Neural cell (in vitro differentiated cells): ENCODE results near the gene SLC25A23. TPM values are rescaled to one million over a fixed set of nuclear protein-coding genes. Genes with fewer than 3 reads are reported as not detected.

ENCODE experiments used
- H2AFZ ChIP-seq: fragments of 200-600, 300-800 bp; sonication (generic), shearing (Covaris generic); 2 replicates; pipeline ENCODE4 v1.6.0; 2014; ENCODE audit warnings: low read depth, mild to moderate bottlenecking, antibody characterized with exemption, low read length, moderate library complexity
- H3F3A ChIP-seq: fragments of 200-600 bp; shearing (Covaris generic); 2 replicates; pipeline ENCODE4 v1.6.1; 2016; ENCODE audit warnings: mild to moderate bottlenecking, moderate library complexity, mixed read lengths, antibody characterized with exemption, low read length; ENCODE audit not compliant: insufficient read depth, poor library complexity, severe bottlenecking
- H3K27ac ChIP-seq: fragments of 200-600, 300-800 bp; sonication (generic), shearing (Covaris generic); 2 replicates; pipeline ENCODE4 v1.5.1; 2014; ENCODE audit warnings: mild to moderate bottlenecking, low read length, moderate library complexity
- H3K27me3 ChIP-seq: fragments of 300-800, 200-600 bp; sonication (generic), shearing (Covaris generic); 2 replicates; pipeline ENCODE4 v1.6.0; 2014; ENCODE audit warnings: mild to moderate bottlenecking, low read depth, low read length, moderate library complexity; ENCODE audit not compliant: insufficient read depth
- H3K36me3 ChIP-seq: fragments of 300-800, 200-600 bp; sonication (generic), shearing (Covaris generic); 2 replicates; pipeline ENCODE4 v1.5.1; 2014; ENCODE audit warnings: mild to moderate bottlenecking, antibody characterized with exemption, low read length, moderate library complexity; ENCODE audit not compliant: insufficient read depth
- H3K4me2 ChIP-seq: fragments of 300-800, 200-600 bp; sonication (generic), shearing (Covaris generic); 2 replicates; pipeline ENCODE4 v1.6.0; 2014; ENCODE audit warnings: mild to moderate bottlenecking, low read length
- H3K4me3 ChIP-seq: fragments of 300-800, 200-600 bp; sonication (generic), shearing (Covaris generic); 2 replicates; pipeline ENCODE4 v1.5.1; 2014; ENCODE audit warnings: mild to moderate bottlenecking, low read length, moderate library complexity
- H3K79me2 ChIP-seq: fragments of 200-600 bp; shearing (Covaris generic); replicated peaks from 2 replicates; pipeline ENCODE4 v1.6.0; 2014; ENCODE audit warnings: mild to moderate bottlenecking, low read length, moderate library complexity; ENCODE audit not compliant: insufficient read depth
- H3K9ac ChIP-seq: fragments of 300-800, 200-600 bp; sonication (generic), shearing (Covaris generic); 2 replicates; pipeline ENCODE4 v1.6.1; 2016; ENCODE audit warnings: mild to moderate bottlenecking, low read length, mixed read lengths
- H3K9me2 ChIP-seq: fragments of 200-600 bp; shearing (Covaris generic); 2 replicates; pipeline ENCODE4 v1.6.1; 2016; ENCODE audit warnings: mild to moderate bottlenecking, low read length, mixed read lengths; ENCODE audit not compliant: insufficient read depth
- H3K9me3 ChIP-seq: fragments of 200-600, 300-800 bp; sonication (generic), shearing (Covaris generic); 2 replicates; pipeline ENCODE4 v1.6.1; 2016; ENCODE audit warnings: mild to moderate bottlenecking, mixed run types, low read length, moderate library complexity, mixed read lengths
- H4K20me1 ChIP-seq: fragments of 200-600 bp; shearing (Covaris generic); 2 replicates; pipeline ENCODE4 v1.6.1; 2016; ENCODE audit warnings: mild to moderate bottlenecking, mixed run types; ENCODE audit not compliant: insufficient read depth
- CTCF ChIP-seq: fragments of 450-650 bp; IDR thresholded peaks from 2 replicates; pipeline ENCODE4 v1.5.1; 2014; ENCODE audit warnings: antibody characterized with exemption, mild to moderate bottlenecking, moderate library complexity; ENCODE audit not compliant: poor library complexity, severe bottlenecking
- EP300 ChIP-seq: fragments of 450-650 bp; conservative IDR thresholded peaks from 2 replicates; pipeline ENCODE4 v1.6.1; 2014; ENCODE audit warnings: antibody characterized with exemption, mild to moderate bottlenecking, moderate library complexity; ENCODE audit not compliant: poor library complexity, severe bottlenecking
- EZH2 ChIP-seq: fragments of 200-600, 300-800 bp; shearing (Covaris generic), sonication (generic); IDR thresholded peaks from 2 replicates; pipeline ENCODE4 v1.6.1; 2014; ENCODE audit warnings: antibody characterized with exemption, low read length, borderline replicate concordance, mild to moderate bottlenecking; ENCODE audit not compliant: insufficient read depth, poor library complexity, severe bottlenecking
- MXI1 ChIP-seq: fragments of 450-650 bp; conservative IDR thresholded peaks from 2 replicates; pipeline ENCODE4 v1.6.1; 2014; ENCODE audit warnings: antibody characterized with exemption, mild to moderate bottlenecking; ENCODE audit not compliant: poor library complexity, severe bottlenecking
- POLR2AphosphoS5 ChIP-seq: IDR thresholded peaks from 2 replicates; pipeline ENCODE4 v1.6.1; 2012
- RAD21 ChIP-seq: fragments of 450-650 bp; conservative IDR thresholded peaks from 2 replicates; pipeline ENCODE4 v1.6.1; 2014; ENCODE audit warnings: antibody characterized with exemption, mild to moderate bottlenecking, moderate library complexity
- REST ChIP-seq: IDR thresholded peaks from 2 replicates; pipeline ENCODE4 v1.6.1; 2012; ENCODE audit warnings: borderline replicate concordance
- SMC3 ChIP-seq: fragments of 450-650 bp; conservative IDR thresholded peaks from 2 replicates; pipeline ENCODE4 v1.6.1; 2014; ENCODE audit warnings: antibody characterized with exemption, mild to moderate bottlenecking, moderate library complexity; ENCODE audit not compliant: poor library complexity
- TAF1 ChIP-seq: IDR thresholded peaks from 2 replicates; pipeline ENCODE4 v1.6.1; 2012; ENCODE audit warnings: low read depth
- polyA plus RNA-seq: library from polyadenylated mRNA; depleted of rRNA; stranded (reverse); fragments of >200 nt; gene quantifications from 2 replicates; pipeline ENCODE4 v1.2.3, GENCODE V29; 2014

SLC25A23 gene
- polyA plus RNA-seq, 1 donor from 2014 or later: 36.3 TPM

- H3F3A ChIP-seq: no peaks in the 10 kb centered on the region
- H4K20me1 ChIP-seq: peaks cover 26% of the 10 kb centered on the region
- H3K4me2 ChIP-seq: peak within 1 kb of the TSS; percentile 81
- peaks cover 38% of the 10 kb centered on the region for H3K79me2 ChIP-seq
- no peaks in the 10 kb centered on the region for H3K9me3 ChIP-seq
- H3K9me2 ChIP-seq: no peaks in the 10 kb centered on the region
- H3K36me3 ChIP-seq: no peaks in the 10 kb centered on the region
- peak; percentile 31 for TF ChIP-seq MXI1
- TF ChIP-seq REST: peak; percentile 54
- TF ChIP-seq TAF1: no peak
- no peak for TF ChIP-seq CTCF
- TF ChIP-seq POLR2AphosphoS5: peak; percentile 96
- no peak for TF ChIP-seq EZH2
- TF ChIP-seq RAD21: no peak
- TF ChIP-seq SMC3: no peak
- no peak for TF ChIP-seq EP300
- H3K27ac ChIP-seq: peak within 1 kb of the TSS; percentile 85
- peak within 1 kb of the TSS; percentile 41 for H2AFZ ChIP-seq
- peak within 1 kb of the TSS; percentile 84 for H3K9ac ChIP-seq
- H3K4me3 ChIP-seq: peak within 1 kb of the TSS; percentile 96
- H3K27me3 ChIP-seq: no peaks in the 10 kb centered on the region
Measured at GRCh38 chr19:6424195-6424938, 35.2 kb downstream of the SLC25A23 start, which contains the start of gene KHSRP. TSS of gene KHSRP (minus strand) at chr19:6424811. CDS start at chr19:6424701, 110 bp downstream.

- no peak for TF ChIP-seq REST
- TF ChIP-seq SMC3: peak; percentile 22
- no peak for TF ChIP-seq TAF1
- no peak for TF ChIP-seq POLR2AphosphoS5
- no peak for TF ChIP-seq EZH2
- TF ChIP-seq MXI1: peak; percentile 24
- no peak for TF ChIP-seq RAD21
- no peak for TF ChIP-seq CTCF
- no peak for TF ChIP-seq EP300
- Histone ChIP-seq H3K4me2 (peak overlapping the region; percentile 81), H4K20me1 (peaks cover 32% of the 10 kb centered on the region), H3K9me3 (no peaks in the 10 kb centered on the region), H3K9ac (peak overlapping the region; percentile 84), H3K36me3 (no peaks in the 10 kb centered on the region), H3K79me2 (peaks cover 38% of the 10 kb centered on the region), H3K9me2 (no peaks in the 10 kb centered on the region), H3F3A (no peaks in the 10 kb centered on the region), H3K27ac (peak overlapping the region; percentile 59), H3K27me3 (no peaks in the 10 kb centered on the region), H2AFZ (no peak overlapping the region), H3K4me3 (peak overlapping the region; percentile 96)
Measured at GRCh38 chr19:6423499-6424194, 35.9 kb downstream of the SLC25A23 start.
